Neural crest cell (in vitro differentiated cells): ENCODE measurements around the gene ZNF3. TPM values are rescaled to one million over a fixed set of nuclear protein-coding genes. Genes with fewer than 3 reads are reported as not detected.

Experiments used
- DNase-seq: peaks from one replicate; pipeline ENCODE4 v3.0.0; 2021; ENCODE audit warnings: low read depth, mixed read lengths, low spot score
- H3K27ac Mint-ChIP-seq: one replicate; pipeline ENCODE4 v1.8.0; 2021; ENCODE audit warnings: mild to moderate bottlenecking, mixed read lengths; ENCODE audit not compliant: unreplicated experiment
- H3K27me3 Mint-ChIP-seq: 2 replicates; pipeline ENCODE4 v1.8.0; 2021; ENCODE audit warnings: low read depth, mild to moderate bottlenecking, mixed read lengths
- H3K36me3 Mint-ChIP-seq: 2 replicates; pipeline ENCODE4 v1.8.0; 2021; ENCODE audit warnings: low read depth, mild to moderate bottlenecking, mixed read lengths
- H3K4me1 Mint-ChIP-seq: 2 replicates; pipeline ENCODE4 v1.8.0; 2021; ENCODE audit warnings: mixed read lengths
- H3K4me3 Mint-ChIP-seq: one replicate; pipeline ENCODE4 v1.8.0; 2021; ENCODE audit warnings: mild to moderate bottlenecking, mixed read lengths
- H3K9me3 Mint-ChIP-seq: 2 replicates; pipeline ENCODE4 v1.8.0; 2021; ENCODE audit warnings: mixed read lengths
- total RNA-seq: library from RNA; stranded (reverse); gene quantifications from 2 replicates; pipeline ENCODE4 v1.2.1, GENCODE V29; 2021
- TF ChIP-seq, protein P1 (sequence below): fragments of 200-600 bp; sonication (generic); conservative IDR thresholded peaks from 2 replicates; pipeline ENCODE4 v1.5.0; 2021; ENCODE audit warnings: antibody characterized with exemption, mild to moderate bottlenecking

The ZNF3 gene
- total RNA-seq, 1 donor from 2014 or later: 67.1 TPM

DNA sequence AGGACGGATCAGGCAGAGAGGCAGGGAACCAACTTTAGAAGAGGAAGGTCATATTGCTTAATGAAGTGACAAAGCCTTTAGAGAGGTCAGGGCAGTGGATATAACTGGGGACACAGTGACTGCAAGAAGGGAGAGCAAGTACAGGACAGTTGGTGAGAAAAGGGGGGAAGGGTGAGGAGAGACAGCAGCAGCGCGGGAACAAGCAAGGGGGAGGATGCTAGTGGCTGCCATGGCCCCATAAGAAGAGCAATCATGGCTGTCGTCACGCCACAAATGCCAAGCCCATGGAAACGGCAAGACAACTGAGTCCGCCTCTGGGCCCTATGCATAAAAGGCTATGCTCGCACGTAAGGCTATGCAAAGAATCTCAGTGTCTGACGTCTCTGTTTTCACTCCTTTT is 9.1 kb downstream of the ZNF3 start:
- Mint-ChIP-seq H3K27ac (no peak overlapping the region), H3K36me3 (peaks cover 83% of the 10 kb centered on the region), H3K4me3 (peak overlapping the region; percentile 8), H3K27me3 (no peaks in the 10 kb centered on the region), H3K4me1 (peaks cover 4% of the 10 kb centered on the region), H3K9me3 (peaks cover 28% of the 10 kb centered on the region)
- no peak for DNase-seq
- TF ChIP-seq, protein P1, sequence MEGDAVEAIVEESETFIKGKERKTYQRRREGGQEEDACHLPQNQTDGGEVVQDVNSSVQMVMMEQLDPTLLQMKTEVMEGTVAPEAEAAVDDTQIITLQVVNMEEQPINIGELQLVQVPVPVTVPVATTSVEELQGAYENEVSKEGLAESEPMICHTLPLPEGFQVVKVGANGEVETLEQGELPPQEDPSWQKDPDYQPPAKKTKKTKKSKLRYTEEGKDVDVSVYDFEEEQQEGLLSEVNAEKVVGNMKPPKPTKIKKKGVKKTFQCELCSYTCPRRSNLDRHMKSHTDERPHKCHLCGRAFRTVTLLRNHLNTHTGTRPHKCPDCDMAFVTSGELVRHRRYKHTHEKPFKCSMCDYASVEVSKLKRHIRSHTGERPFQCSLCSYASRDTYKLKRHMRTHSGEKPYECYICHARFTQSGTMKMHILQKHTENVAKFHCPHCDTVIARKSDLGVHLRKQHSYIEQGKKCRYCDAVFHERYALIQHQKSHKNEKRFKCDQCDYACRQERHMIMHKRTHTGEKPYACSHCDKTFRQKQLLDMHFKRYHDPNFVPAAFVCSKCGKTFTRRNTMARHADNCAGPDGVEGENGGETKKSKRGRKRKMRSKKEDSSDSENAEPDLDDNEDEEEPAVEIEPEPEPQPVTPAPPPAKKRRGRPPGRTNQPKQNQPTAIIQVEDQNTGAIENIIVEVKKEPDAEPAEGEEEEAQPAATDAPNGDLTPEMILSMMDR: no peak

DNA sequence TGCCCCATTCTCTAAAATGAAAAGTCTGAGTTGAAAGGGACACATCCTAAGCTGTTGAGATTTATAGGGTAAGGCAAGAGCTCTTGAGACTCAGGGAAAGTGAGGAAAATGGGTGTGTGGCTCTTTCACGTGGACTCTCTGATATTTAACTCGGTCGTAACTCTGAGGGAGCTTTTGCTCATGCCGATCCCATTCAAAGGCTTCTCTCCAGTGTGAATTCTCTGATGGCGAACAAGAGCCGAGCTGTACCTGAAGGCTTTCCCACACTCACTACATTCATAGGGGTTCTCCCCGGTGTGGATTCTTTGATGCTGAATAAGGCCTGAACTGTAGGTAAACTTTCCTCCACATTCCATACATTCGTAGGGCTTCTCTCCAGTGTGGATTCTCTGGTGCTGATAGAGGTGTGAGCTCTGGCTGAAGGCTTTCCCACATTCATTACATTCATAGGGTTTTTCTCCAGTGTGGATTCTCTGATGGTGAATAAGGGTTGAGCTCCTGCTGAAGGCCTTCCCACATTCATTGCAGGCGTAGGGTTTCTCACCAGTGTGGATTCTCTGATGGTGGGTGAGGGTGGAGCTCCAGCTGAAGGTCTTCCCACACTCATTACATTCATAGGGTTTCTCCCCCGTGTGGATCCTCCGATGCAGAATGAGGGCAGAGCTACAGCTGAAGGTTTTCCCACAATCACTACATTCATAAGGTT is 10.4 kb downstream of the ZNF3 start:
- H3K27ac Mint-ChIP-seq: no peak overlapping the region
- peaks cover 25% of the 10 kb centered on the region for H3K9me3 Mint-ChIP-seq

DNA sequence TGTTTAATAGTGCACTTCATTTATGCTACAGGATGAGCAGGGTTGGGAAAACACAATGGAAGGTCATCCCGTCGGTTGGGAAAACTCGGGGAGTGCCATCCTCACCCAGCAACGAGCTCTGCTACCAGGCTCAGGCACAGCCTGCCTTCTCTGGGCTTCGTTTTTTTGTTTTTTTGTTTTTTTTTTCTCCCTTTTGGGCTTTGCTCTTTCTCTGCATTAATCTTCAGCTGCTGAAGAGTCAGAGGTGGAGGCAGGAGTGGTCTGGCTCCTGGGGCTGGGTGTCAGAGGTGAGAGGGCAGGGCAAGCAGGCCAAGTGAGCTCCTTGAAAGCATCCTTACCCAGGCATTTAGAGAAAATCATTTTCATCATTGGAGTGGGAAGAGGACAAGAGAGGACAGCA is 11.5 kb downstream of the ZNF3 start:
- Mint-ChIP-seq H3K27ac (no peak overlapping the region), H3K36me3 (peaks cover 70% of the 10 kb centered on the region), H3K4me1 (peaks cover 5% of the 10 kb centered on the region), H3K9me3 (peaks cover 25% of the 10 kb centered on the region), H3K4me3 (peak overlapping the region; percentile 23), H3K27me3 (no peaks in the 10 kb centered on the region)
- TF ChIP-seq, protein P1: no peak
- no peak for DNase-seq

More for the DNA sequence above, 10.4 kb downstream of the ZNF3 start:
- Mint-ChIP-seq H3K27me3 (no peaks in the 10 kb centered on the region), H3K4me3 (peak overlapping the region; percentile 22), H3K36me3 (peaks cover 75% of the 10 kb centered on the region), H3K4me1 (no peaks in the 10 kb centered on the region)
- no peak for DNase-seq
- TF ChIP-seq, protein P1: no peak

DNA sequence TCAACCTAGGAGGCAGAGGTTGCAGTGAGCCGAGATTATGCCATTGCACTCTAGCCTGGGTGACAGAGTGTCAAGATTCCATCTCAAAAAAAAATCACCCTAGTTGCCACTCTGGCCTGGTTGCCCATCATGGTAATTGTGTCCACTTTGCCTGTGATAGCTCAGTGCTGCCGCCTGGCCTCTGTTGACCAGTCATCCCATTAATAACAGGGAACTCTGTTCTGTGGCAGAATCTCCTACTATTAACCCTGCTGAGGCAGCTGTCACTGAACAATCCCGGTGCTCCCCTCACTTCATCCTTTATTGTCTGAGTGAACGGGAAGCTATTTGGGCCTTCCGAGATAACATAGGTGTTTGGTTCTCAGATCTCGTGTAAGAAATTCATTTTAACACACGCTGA is 14.6 kb downstream of the ZNF3 start:
- H3K36me3 Mint-ChIP-seq: peaks cover 53% of the 10 kb centered on the region
- no peak overlapping the region for H3K27ac Mint-ChIP-seq
- H3K27me3 Mint-ChIP-seq: peaks cover 3% of the 10 kb centered on the region
- H3K9me3 Mint-ChIP-seq: peaks cover 14% of the 10 kb centered on the region
- DNase-seq: no peak
- H3K4me3 Mint-ChIP-seq: peak overlapping the region; percentile 38
- TF ChIP-seq, protein P1: no peak
- peaks cover 5% of the 10 kb centered on the region for H3K4me1 Mint-ChIP-seq

DNA sequence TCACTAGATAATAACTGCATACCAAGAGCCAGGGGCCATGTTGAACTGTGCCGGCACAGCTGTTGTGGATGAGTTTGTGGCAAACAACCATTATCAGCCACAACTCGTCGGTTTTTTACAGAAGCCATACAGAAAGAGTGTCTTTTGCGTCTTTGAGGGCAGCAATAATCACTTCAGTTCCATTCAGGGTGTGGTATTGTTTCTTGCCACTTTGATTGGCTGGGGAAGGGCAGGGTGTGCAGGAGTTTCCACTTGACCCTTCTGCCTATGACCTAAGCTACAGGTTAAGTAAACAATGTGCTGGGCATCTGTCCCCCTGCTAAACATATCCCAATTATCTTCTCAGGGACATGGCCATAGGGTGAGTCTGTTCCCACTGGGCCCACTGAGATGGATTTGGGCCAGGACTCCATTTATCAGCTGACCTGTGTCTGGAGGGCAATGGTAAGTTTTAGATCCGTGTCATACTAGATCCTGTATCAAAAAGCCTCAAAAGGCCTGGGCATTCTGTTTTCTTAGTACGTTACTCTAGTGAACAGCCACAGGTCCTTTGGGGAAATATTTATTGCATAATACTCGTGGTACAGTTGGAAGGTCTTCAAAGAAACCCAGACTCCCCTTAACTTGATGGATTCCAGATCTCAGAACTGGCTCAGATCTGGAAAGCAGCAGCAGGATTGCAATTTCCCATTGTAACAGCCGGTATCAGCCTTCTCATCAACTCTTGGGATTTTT is 15.9 kb downstream of the ZNF3 start:
- Mint-ChIP-seq H3K4me3 (peak overlapping the region; percentile 36), H3K4me1 (peaks cover 5% of the 10 kb centered on the region), H3K9me3 (peaks cover 5% of the 10 kb centered on the region), H3K27ac (no peak overlapping the region), H3K36me3 (peaks cover 50% of the 10 kb centered on the region), H3K27me3 (peaks cover 3% of the 10 kb centered on the region)
- DNase-seq: no peak
- TF ChIP-seq, protein P1: no peak
